Measurements from ENCODE around the gene PLEKHO2. TPM values are rescaled to one million over a fixed set of nuclear protein-coding genes. Genes with fewer than 3 reads are reported as not detected.

PLEKHO2 gene
- total and polyA plus RNA-seq, 2 donors (not counting 3 experiments of a cell fraction or from before 2014, with no cell fraction given) = 21.9 to 24.9 TPM

- H3K9ac ChIP-seq (replicated peaks; ENCODE audit: extremely low read depth, insufficient read depth, low read length) = no peak overlapping the region
- H3K4me3 ChIP-seq (replicated peaks in 1 of 3; ENCODE audit: insufficient read depth in 1 of 3, low read depth in 1 of 3, low read length in 3 of 3) = no peak overlapping the region
- peaks cover 21% of the 10 kb centered on the region for H3K4me1 ChIP-seq (ENCODE audit: control insufficient read depth, extremely low read depth, insufficient read depth, low read length)
- H3K27ac ChIP-seq (ENCODE audit: insufficient read depth, low read depth, low read length) = no peak overlapping the region
- intact Hi-C loops (cut with micrococcal nuclease) = no loop called here
- no peaks in the 10 kb centered on the region for H3K36me3 ChIP-seq (ENCODE audit: control insufficient read depth in 2 of 2, extremely low read depth in 1 of 2, insufficient read depth in 2 of 2, low read length in 2 of 2)
- no peaks in the 10 kb centered on the region for H3K9me3 ChIP-seq (replicated peaks; ENCODE audit: control insufficient read depth, insufficient read depth, low read length)
- TF ChIP-seq JUN (IDR thresholded peaks at IDR 0.05; ENCODE audit: borderline replicate concordance, insufficient read depth, insufficient read length, low read depth) (no peak), POLR2A (IDR thresholded peaks at IDR 0.05; ENCODE audit: low read depth, low read length) (no peak), EZH2 (IDR thresholded peaks at IDR 0.05; ENCODE audit: borderline replicate concordance, low read depth, low read length, severe bottlenecking) (no peak), FOS (IDR thresholded peaks at IDR 0.05; ENCODE audit: borderline replicate concordance, insufficient read depth, low read length) (no peak), MYC (IDR thresholded peaks at IDR 0.05; ENCODE audit: low read depth, low read length) (no peak), MAX (IDR thresholded peaks at IDR 0.05; ENCODE audit: insufficient read depth, insufficient read length) (no peak), POLR2AphosphoS5 (IDR thresholded peaks at IDR 0.05; ENCODE audit: insufficient read depth, low read depth, low read length) (no peak), CTCF (IDR thresholded peaks at IDR 0.05; ENCODE audit: extremely low read depth in 1 of 2, insufficient read depth in 1 of 2, low read depth in 1 of 2, low read length in 2 of 2) (no peak), GATA2 (IDR thresholded peaks at IDR 0.05; ENCODE audit: insufficient read depth, insufficient read length, low read depth, low read length) (no peak)
- no peak overlapping the region for H2AFZ ChIP-seq (ENCODE audit: low read depth, low read length)
- H3K4me2 ChIP-seq (ENCODE audit: insufficient read depth, low read length) = no peak overlapping the region
- no peaks in the 10 kb centered on the region for H4K20me1 ChIP-seq (replicated peaks; ENCODE audit: control insufficient read depth, extremely low read depth, insufficient read depth, low read length)
- no peaks in the 10 kb centered on the region for H3K9me1 ChIP-seq (replicated peaks; ENCODE audit: control insufficient read depth, extremely low read depth, insufficient read depth, low read length)
- FAIRE-seq (no peak), DNase-seq (ENCODE audit: low read depth, low spot score) (no peak)
- CTCF ChIA-PET = no interaction called here
- no peaks in the 10 kb centered on the region for H3K79me2 ChIP-seq (ENCODE audit: control insufficient read depth, insufficient read depth, low read length)
- H3K27me3 ChIP-seq (ENCODE audit: control insufficient read depth in 2 of 2, insufficient read depth in 2 of 2, low read length in 2 of 2) = no peaks in the 10 kb centered on the region
- no TSS peak for BruUV-seq (replicated peaks)
- dilution Hi-C loops (cut with MboI; ENCODE audit: extremely low pct_ligation_motif_present, low sequenced_read_pairs) = no loop called here
- POLR2A ChIA-PET = no interaction called here
Measured at GRCh38 chr15:64901914-64902313, 60.2 kb downstream of the PLEKHO2 start.
